Heart right ventricle (tissue), 16 donors: ENCODE data around the gene SIN3A. TPM values are rescaled to one million over a fixed set of nuclear protein-coding genes. Genes with fewer than 3 reads are reported as not detected.

Experiments used
- ATAC-seq, 8 donors: fragments of 200-7000 bp; cut with Tn5 transposase; one replicate each; pipeline ENCODE4 v1.9.1; 2020; ENCODE audit warnings: mild to moderate bottlenecking in 8 of 8, moderate library complexity in 8 of 8, moderate number of reproducible peaks in 1 of 8
- DNase-seq, 2 donors: peaks; one replicate each; pipeline ENCODE4 v3.0.0-alpha.2; 2020
- H3K27ac ChIP-seq, 10 donors: fragments of 200-600 bp; sonication (generic) in 2 of 10; one replicate each; pipeline versions ENCODE4 v1.5.0 to v1.8.0; 2020 to 2022; ENCODE audit warnings: mild to moderate bottlenecking in 3 of 10
- H3K27me3 ChIP-seq, 7 donors: fragments of 200-600 bp; one replicate each; pipeline ENCODE4 v1.8.0; 2021 to 2022; ENCODE audit warnings: mild to moderate bottlenecking in 2 of 7
- H3K36me3 ChIP-seq, 9 donors: fragments of 200-600 bp; sonication (generic) in 1 of 9; one replicate each; pipeline versions ENCODE4 v1.5.0 to v1.8.0; 2020 to 2022; ENCODE audit warnings: mild to moderate bottlenecking in 2 of 9
- H3K4me1 ChIP-seq, 9 donors: fragments of 200-600 bp; sonication (generic) in 1 of 9; one replicate each; pipeline versions ENCODE4 v1.5.0 to v1.8.0; 2020 to 2022; ENCODE audit warnings: mild to moderate bottlenecking in 4 of 9
- H3K4me3 ChIP-seq, 10 donors: fragments of 200-600 bp; sonication (generic) in 2 of 10; one replicate each; pipeline versions ENCODE4 v1.5.0 to v1.8.0; 2020 to 2022; ENCODE audit warnings: mild to moderate bottlenecking in 7 of 10, moderate library complexity in 2 of 10
- H3K9me3 ChIP-seq, 11 donors: fragments of 200-600 bp in 10 of 11; sonication (generic) in 2 of 11; one replicate each; pipeline versions ENCODE4 v1.5.0 to v1.8.0; 2013 to 2022; ENCODE audit warnings: mild to moderate bottlenecking in 2 of 11, control low read depth in 1 of 11, moderate library complexity in 1 of 11
- CTCF ChIP-seq, 9 donors: fragments of 200-600 bp; sonication (generic) in 2 of 9; IDR thresholded peaks; one replicate each; pipeline versions ENCODE4 v1.5.0 to v1.8.0; 2021 to 2022; ENCODE audit warnings: antibody characterized with exemption in 9 of 9, mild to moderate bottlenecking in 5 of 9, moderate library complexity in 1 of 9
- WGBS, 2 donors: extraction: QIAGEN DNeasy Blood & Tissue Kit; methylation state at CpG; one replicate each; pipeline ENCODE4 v1.1.7; 2013; ENCODE audit warnings: inconsistent platforms in 1 of 2; 5-methylcytosine and 5-hydroxymethylcytosine counted together
- intact Hi-C, 10 donors: fragments of 100-400 bp; cut with DNase I; formaldehyde crosslinking; loops; one replicate each; pipeline versions ENCODE4 v1.11.1 to v1.14.2; 2022
- polyA plus RNA-seq, 2 donors: library from polyadenylated mRNA; stranded (reverse); fragments of 200-250 nt; gene quantifications; one replicate each; pipeline ENCODE4 v1.2.3, GENCODE V29; 2013
- total RNA-seq, 10 donors: library from RNA; stranded (reverse); fragmentation: NEBNext Ultra II Directional in 3 of 10; extraction: Animal tissue kit (Norgen Biotek cat#: 25700) in 3 of 10; gene quantifications; one replicate each; pipeline versions ENCODE4 v1.2.1 to v1.2.4, GENCODE V29; 2021 to 2023
- donor health status: Arrhythmogenic right ventricular cardiomyopathy.
- donor health status: ischemic (EF 13 %, LVEDD 7.1; RV severe dilation, severe dysfunction).
- donor health status: healthy with polysubstance abuse.
- donor health status: DM: no; HTN: yes; CAD: no.
- donor health status: DM: no; HTN: no; CAD: no.
- donor health status: ischemic (EF 25% LVEDD 6.9; RV normal size, moderate dysfunction).
- donor health status: ischemic (EF 25% LVEDD 5.7; RV mildly dilated, moderate dysfunction).
- donor health status: healthy.
- donor health status: DM: yes; HTN: yes; CAD: no.
- donor health status: Ischemic cardiomyopathy.
- donor health status: ischemic (EF 35%, LVEDD 5.7; RV mildly dilated, moderate dysfunction).
- donor health status: nonischemic (EF 11% LVEDD 7.7; RV severe dilation, severe dysfunction).
- donor health status: DM: yes; HTN: yes; CAD: no.
- donor health status: PGD.
- donor health status: ischemic (EF 29% LVEDD 5.4; RV normal size, mild dysfunction).
- donor health status: nonischemic (EF 23%, LVEDD 6.1; RV moderate dilation, normal function).

SIN3A gene
- total and polyA plus RNA-seq, 12 donors, result 7.9 to 41.8 (median 29.3) TPM

- ATAC-seq, result no peak
- no peaks in the 10 kb centered on the region for H3K9me3 ChIP-seq
- intact Hi-C loops, result no loop called here
- 93 to 96% methylated on average over 4 of the region's 4 CpGs for WGBS, 2 donors
- DNase-seq, result no peak
- no peak overlapping the region for H3K27ac ChIP-seq
- TF ChIP-seq CTCF (IDR thresholded peaks at IDR 0.05), result no peak
- H3K27me3 ChIP-seq, result no peaks in the 10 kb centered on the region
- H3K4me1 ChIP-seq, result no peaks in the 10 kb centered on the region
- H3K36me3 ChIP-seq, result peaks cover 0 to 71% (median 28%) of the 10 kb centered on the region in 9 donors
- no peak overlapping the region for H3K4me3 ChIP-seq
Measured at GRCh38 chr15:75355369-75355768, 96.1 kb downstream of the SIN3A start.

GRCh38 chr15:75354454-75354853 is 97.0 kb downstream of the SIN3A start:
- ATAC-seq, result peak in 1 of 8 donors; percentile 2
- intact Hi-C loops, result no loop called here
- Histone ChIP-seq H3K9me3 (peaks cover 0 to 2% (median 0%) of the 10 kb centered on the region in 11 donors), H3K27me3 (no peaks in the 10 kb centered on the region), H3K4me1 (peaks cover 0 to 9% (median 0%) of the 10 kb centered on the region in 9 donors), H3K4me3 (no peak overlapping the region), H3K27ac (no peak overlapping the region), H3K36me3 (peaks cover 0 to 62% (median 21%) of the 10 kb centered on the region in 9 donors)
- DNase-seq, result no peak
- no peak for TF ChIP-seq CTCF (IDR thresholded peaks at IDR 0.05)
- 87 to 90% methylated on average over 7 of the region's 7 CpGs for WGBS, 2 donors

GRCh38 chr15:75353604-75354003 is 97.9 kb downstream of the SIN3A start:
- ATAC-seq (no peak), DNase-seq (no peak)
- intact Hi-C loops, result no loop called here
- peaks cover 0 to 7% (median 0%) of the 10 kb centered on the region in 11 donors for H3K9me3 ChIP-seq
- H3K36me3 ChIP-seq, result peaks cover 0 to 54% (median 21%) of the 10 kb centered on the region in 9 donors
- no peak overlapping the region for H3K4me3 ChIP-seq
- TF ChIP-seq CTCF (IDR thresholded peaks at IDR 0.05), result no peak
- peaks cover 0 to 5% (median 0%) of the 10 kb centered on the region in 7 donors for H3K27me3 ChIP-seq
- H3K4me1 ChIP-seq, result peaks cover 5 to 18% (median 7%) of the 10 kb centered on the region in 9 donors
- WGBS, 2 donors, result 87 to 89% methylated on average over 7 of the region's 7 CpGs
- H3K27ac ChIP-seq, result no peak overlapping the region

- TF ChIP-seq CTCF (IDR thresholded peaks at IDR 0.05), result no peak
- Histone ChIP-seq H3K4me3 (no peak overlapping the region), H3K27ac (no peak overlapping the region), H3K27me3 (peaks cover 0 to 17% (median 0%) of the 10 kb centered on the region in 7 donors), H3K36me3 (peaks cover 0 to 42% (median 12%) of the 10 kb centered on the region in 9 donors), H3K4me1 (peaks cover 5 to 29% (median 11%) of the 10 kb centered on the region in 9 donors), H3K9me3 (peaks cover 0 to 7% (median 0%) of the 10 kb centered on the region in 11 donors)
- ATAC-seq (no peak), DNase-seq (no peak)
- 89 to 90% methylated on average over 16 of the region's 16 CpGs for WGBS, 2 donors
- intact Hi-C loops, result no loop called here
Measured at GRCh38 chr15:75352186-75353080, 99.1 kb downstream of the SIN3A start.
